ENCODE measurements around the gene PCDHA1.

The PCDHA1 gene

DNA sequence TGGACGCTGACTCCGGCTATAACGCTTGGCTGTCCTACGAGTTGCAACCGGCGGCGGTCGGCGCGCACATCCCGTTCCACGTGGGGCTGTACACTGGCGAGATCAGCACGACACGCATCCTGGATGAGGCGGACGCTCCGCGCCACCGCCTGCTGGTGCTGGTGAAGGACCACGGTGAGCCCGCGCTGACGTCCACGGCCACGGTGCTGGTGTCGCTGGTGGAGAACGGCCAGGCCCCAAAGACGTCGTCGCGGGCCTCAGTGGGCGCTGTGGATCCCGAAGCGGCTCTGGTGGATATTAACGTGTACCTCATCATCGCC lies 91.3 kb downstream of the PCDHA1 start:
- Histone ChIP-seq H3K36me3 (ENCODE audit: control insufficient read depth in 2 of 2, insufficient read depth in 2 of 2, low read length in 2 of 2) (no peaks in the 10 kb centered on the region), H3K4me1 (ENCODE audit: control insufficient read depth, insufficient read depth, low read length) (no peaks in the 10 kb centered on the region), H3K4me3 (ENCODE audit: low read length in 2 of 2) (no peak overlapping the region), H3K9ac (ENCODE audit: low read length in 2 of 2) (no peak overlapping the region), H3K9me3 (ENCODE audit: control insufficient read depth in 2 of 2, low read length in 2 of 2) (peaks cover 9 to 13% of the 10 kb centered on the region in 2 donors), H3K27me3 (ENCODE audit: control insufficient read depth in 1 of 2, insufficient read depth in 2 of 2, low read length in 2 of 2) (peaks cover 5 to 14% of the 10 kb centered on the region in 2 donors), H3K27ac (ENCODE audit: low read length) (no peak overlapping the region)

DNA sequence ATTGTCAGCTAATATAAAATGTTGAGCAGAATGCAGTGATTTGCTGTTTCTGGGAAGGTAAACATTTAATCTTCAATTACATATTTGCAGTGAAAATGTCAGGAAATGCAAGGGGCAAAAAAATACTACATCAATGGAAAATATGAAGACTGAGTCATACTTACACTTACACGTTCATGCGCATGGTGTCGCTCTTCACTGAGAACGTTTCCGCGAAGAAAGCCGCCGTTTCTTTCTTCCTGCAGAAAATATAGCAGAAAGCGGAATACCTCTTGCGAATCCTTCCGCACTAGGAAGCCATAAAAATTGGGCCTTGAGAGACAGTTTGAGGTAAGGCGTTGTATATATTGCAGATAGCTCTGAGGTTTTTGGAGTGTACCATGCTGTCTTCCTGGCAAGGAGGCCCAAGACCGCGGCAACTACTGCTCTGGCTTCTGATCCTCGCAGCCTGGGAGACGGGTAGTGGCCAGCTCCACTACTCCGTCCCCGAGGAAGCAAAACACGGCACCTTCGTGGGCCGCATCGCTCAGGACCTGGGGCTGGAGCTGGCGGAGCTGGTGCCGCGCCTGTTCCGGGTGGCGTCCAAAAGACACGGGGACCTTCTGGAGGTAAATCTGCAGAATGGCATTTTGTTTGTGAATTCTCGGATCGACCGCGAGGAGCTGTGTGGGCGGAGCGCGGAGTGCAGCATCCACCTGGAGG lies 96.1 kb downstream of the PCDHA1 start, which contains the start of gene PCDHA13:
Gene PCDHA13 (plus strand): TSS at position 236 of the 702 bp plus-strand sequence. CDS start 145 bp downstream, at position 381.
- Histone ChIP-seq H3K27me3 (ENCODE audit: control insufficient read depth in 1 of 2, insufficient read depth in 2 of 2, low read length in 2 of 2) (peaks cover 10 to 21% of the 10 kb centered on the region in 2 donors), H3K4me1 (ENCODE audit: control insufficient read depth, insufficient read depth, low read length) (no peaks in the 10 kb centered on the region), H3K27ac (ENCODE audit: low read length) (no peak within 1 kb of the TSS), H3K4me3 (ENCODE audit: low read length in 2 of 2) (peak within 1 kb of the TSS; percentile 17 to 49), H3K9ac (ENCODE audit: low read length in 2 of 2) (no peak within 1 kb of the TSS), H3K36me3 (ENCODE audit: control insufficient read depth in 2 of 2, insufficient read depth in 2 of 2, low read length in 2 of 2) (no peaks in the 10 kb centered on the region), H3K9me3 (ENCODE audit: control insufficient read depth in 2 of 2, low read length in 2 of 2) (peaks cover 14 to 15% of the 10 kb centered on the region in 2 donors)

DNA sequence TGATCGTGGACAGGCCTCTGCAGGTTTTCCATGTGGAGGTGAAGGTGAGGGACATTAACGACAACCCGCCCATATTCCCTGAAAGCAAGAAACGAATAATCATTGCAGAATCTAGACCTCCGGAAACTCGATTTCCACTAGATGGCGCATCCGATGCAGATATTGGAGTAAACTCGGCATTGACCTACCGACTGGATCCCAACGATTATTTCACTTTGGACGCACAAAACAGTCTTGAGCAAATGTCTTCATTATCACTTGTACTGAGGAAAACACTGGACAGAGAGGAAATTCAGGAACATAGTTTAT lies 96.6 kb downstream of the PCDHA1 start:
- Histone ChIP-seq H3K4me3 (ENCODE audit: low read length in 2 of 2) (peak overlapping the region in 1 of 2 donors; percentile 49), H3K9me3 (ENCODE audit: control insufficient read depth in 2 of 2, low read length in 2 of 2) (peaks cover 14 to 15% of the 10 kb centered on the region in 2 donors), H3K36me3 (ENCODE audit: control insufficient read depth in 2 of 2, insufficient read depth in 2 of 2, low read length in 2 of 2) (no peaks in the 10 kb centered on the region), H3K27ac (ENCODE audit: low read length) (no peak overlapping the region), H3K4me1 (ENCODE audit: control insufficient read depth, insufficient read depth, low read length) (no peaks in the 10 kb centered on the region), H3K27me3 (ENCODE audit: control insufficient read depth in 1 of 2, insufficient read depth in 2 of 2, low read length in 2 of 2) (peaks cover 10 to 17% of the 10 kb centered on the region in 2 donors), H3K9ac (ENCODE audit: low read length in 2 of 2) (no peak overlapping the region)

DNA sequence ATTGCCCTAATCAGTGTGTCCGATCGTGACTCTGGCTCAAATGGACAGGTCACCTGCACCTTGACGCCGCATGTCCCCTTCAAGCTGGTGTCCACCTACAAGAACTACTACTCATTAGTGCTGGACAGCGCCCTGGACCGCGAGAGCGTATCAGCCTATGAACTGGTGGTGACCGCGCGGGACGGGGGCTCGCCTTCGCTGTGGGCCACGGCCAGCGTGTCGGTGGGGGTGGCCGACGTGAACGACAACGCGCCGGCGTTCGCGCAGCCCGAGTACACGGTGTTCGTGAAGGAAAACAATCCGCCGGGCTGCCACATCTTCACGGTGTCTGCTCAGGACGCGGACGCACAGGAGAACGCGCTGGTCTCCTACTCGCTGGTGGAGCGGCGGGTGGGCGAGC lies 97.4 kb downstream of the PCDHA1 start:
- H3K4me3 ChIP-seq (ENCODE audit: low read length in 2 of 2) = no peak overlapping the region
- peaks cover 10 to 17% of the 10 kb centered on the region in 2 donors for H3K27me3 ChIP-seq (ENCODE audit: control insufficient read depth in 1 of 2, insufficient read depth in 2 of 2, low read length in 2 of 2)
- H3K36me3 ChIP-seq (ENCODE audit: control insufficient read depth in 2 of 2, insufficient read depth in 2 of 2, low read length in 2 of 2) = no peaks in the 10 kb centered on the region
- H3K4me1 ChIP-seq (ENCODE audit: control insufficient read depth, insufficient read depth, low read length) = no peaks in the 10 kb centered on the region
- H3K9ac ChIP-seq (ENCODE audit: low read length in 2 of 2) = no peak overlapping the region
- H3K27ac ChIP-seq (ENCODE audit: low read length) = no peak overlapping the region
- H3K9me3 ChIP-seq (ENCODE audit: control insufficient read depth in 2 of 2, low read length in 2 of 2) = peaks cover 14 to 15% of the 10 kb centered on the region in 2 donors

DNA sequence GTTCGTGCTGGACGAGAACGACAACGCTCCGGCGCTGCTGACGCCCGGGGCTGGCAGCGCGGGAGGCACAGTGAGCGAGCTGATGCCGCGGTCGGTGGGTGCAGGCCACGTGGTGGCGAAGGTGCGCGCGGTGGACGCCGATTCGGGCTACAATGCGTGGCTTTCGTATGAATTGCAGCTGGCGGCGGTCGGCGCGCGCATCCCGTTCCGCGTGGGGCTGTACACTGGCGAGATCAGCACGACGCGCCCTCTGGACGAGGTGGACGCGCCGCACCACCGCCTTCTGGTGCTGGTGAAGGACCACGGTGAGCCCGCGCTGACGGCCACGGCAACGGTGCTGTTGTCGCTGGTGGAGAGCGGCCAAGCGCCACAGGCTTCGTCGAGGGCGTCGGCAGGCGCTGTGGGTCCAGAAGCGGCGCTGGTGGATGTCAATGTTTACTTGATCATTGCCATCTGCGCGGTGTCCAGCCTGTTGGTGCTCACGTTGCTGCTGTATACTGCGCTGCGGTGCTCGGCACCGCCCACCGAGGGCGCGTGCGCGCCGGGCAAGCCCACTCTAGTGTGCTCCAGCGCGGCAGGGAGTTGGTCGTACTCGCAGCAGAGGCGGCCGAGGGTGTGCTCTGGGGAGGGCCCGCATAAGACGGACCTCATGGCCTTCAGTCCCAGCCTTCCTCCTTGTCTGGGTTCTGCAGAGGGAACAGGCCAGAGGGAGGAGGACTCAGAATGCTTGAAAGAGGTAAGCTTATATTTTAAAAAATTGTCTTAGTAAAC lies 98.2 kb downstream of the PCDHA1 start:
- no peaks in the 10 kb centered on the region for H3K36me3 ChIP-seq (ENCODE audit: control insufficient read depth in 2 of 2, insufficient read depth in 2 of 2, low read length in 2 of 2)
- H3K27ac ChIP-seq (ENCODE audit: low read length) = no peak overlapping the region
- no peak overlapping the region for H3K9ac ChIP-seq (ENCODE audit: low read length in 2 of 2)
- H3K9me3 ChIP-seq (ENCODE audit: control insufficient read depth in 2 of 2, low read length in 2 of 2) = peaks cover 14 to 15% of the 10 kb centered on the region in 2 donors
- H3K4me3 ChIP-seq (ENCODE audit: low read length in 2 of 2) = no peak overlapping the region
- H3K27me3 ChIP-seq (ENCODE audit: control insufficient read depth in 1 of 2, insufficient read depth in 2 of 2, low read length in 2 of 2) = peaks cover 10 to 17% of the 10 kb centered on the region in 2 donors
- no peaks in the 10 kb centered on the region for H3K4me1 ChIP-seq (ENCODE audit: control insufficient read depth, insufficient read depth, low read length)

DNA sequence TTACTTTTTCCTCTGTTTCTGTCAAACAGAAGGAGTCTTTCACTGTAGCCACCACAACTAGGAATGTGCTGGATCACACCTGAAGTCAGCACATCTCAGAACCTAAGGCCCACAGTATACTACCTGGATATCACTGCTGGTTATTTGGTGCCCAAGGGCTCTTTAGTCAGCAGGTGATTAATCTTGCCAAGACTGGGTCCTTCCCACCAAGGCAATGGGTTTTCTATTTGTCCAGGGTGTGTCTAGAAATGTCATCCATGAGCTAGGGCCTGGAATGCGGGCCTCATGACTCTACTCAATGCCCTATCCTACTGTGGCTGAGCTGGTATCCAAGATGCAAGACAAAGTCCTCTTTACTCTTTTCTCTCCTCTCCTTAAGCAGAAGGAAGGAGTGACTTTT lies 130.4 kb downstream of the PCDHA1 start:
- H3K36me3 ChIP-seq (ENCODE audit: control insufficient read depth in 2 of 2, insufficient read depth in 2 of 2, low read length in 2 of 2) = no peaks in the 10 kb centered on the region
- no peaks in the 10 kb centered on the region for H3K27me3 ChIP-seq (ENCODE audit: control insufficient read depth in 1 of 2, insufficient read depth in 2 of 2, low read length in 2 of 2)
- peaks cover 0 to 3% of the 10 kb centered on the region in 2 donors for H3K9me3 ChIP-seq (ENCODE audit: control insufficient read depth in 2 of 2, low read length in 2 of 2)
- H3K4me1 ChIP-seq (ENCODE audit: control insufficient read depth, insufficient read depth, low read length) = no peaks in the 10 kb centered on the region
- no peak overlapping the region for H3K27ac ChIP-seq (ENCODE audit: low read length)
- H3K4me3 ChIP-seq (ENCODE audit: low read length in 2 of 2) = no peak overlapping the region
- H3K9ac ChIP-seq (ENCODE audit: low read length in 2 of 2) = no peak overlapping the region

DNA sequence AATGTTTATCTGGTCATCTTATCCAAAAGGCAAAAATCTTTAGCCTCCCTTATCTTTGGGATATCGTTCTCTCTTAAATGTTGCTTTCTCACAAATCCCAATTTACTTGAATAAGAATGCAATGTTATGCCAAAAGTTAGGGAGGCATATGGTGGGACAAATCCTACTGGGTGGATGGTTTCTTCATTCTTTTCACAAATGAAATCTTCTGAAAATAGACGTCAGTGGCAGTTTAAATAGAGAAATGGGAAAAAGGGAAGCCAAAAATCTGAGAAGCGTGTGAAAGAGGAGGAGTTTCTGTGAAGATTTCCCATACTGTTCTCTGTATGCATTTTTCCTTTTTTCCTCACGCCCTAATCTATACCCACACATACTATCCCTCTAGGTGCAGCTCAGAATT lies 137.7 kb downstream of the PCDHA1 start:
- H3K9me3 ChIP-seq (ENCODE audit: control insufficient read depth in 2 of 2, low read length in 2 of 2) = no peaks in the 10 kb centered on the region
- peaks cover 23 to 25% of the 10 kb centered on the region in 2 donors for H3K27me3 ChIP-seq (ENCODE audit: control insufficient read depth in 1 of 2, insufficient read depth in 2 of 2, low read length in 2 of 2)
- no peak overlapping the region for H3K27ac ChIP-seq (ENCODE audit: low read length)
- no peak overlapping the region for H3K9ac ChIP-seq (ENCODE audit: low read length in 2 of 2)
- no peak overlapping the region for H3K4me3 ChIP-seq (ENCODE audit: low read length in 2 of 2)
- H3K4me1 ChIP-seq (ENCODE audit: control insufficient read depth, insufficient read depth, low read length) = peaks cover 19% of the 10 kb centered on the region
- no peaks in the 10 kb centered on the region for H3K36me3 ChIP-seq (ENCODE audit: control insufficient read depth in 2 of 2, insufficient read depth in 2 of 2, low read length in 2 of 2)

DNA sequence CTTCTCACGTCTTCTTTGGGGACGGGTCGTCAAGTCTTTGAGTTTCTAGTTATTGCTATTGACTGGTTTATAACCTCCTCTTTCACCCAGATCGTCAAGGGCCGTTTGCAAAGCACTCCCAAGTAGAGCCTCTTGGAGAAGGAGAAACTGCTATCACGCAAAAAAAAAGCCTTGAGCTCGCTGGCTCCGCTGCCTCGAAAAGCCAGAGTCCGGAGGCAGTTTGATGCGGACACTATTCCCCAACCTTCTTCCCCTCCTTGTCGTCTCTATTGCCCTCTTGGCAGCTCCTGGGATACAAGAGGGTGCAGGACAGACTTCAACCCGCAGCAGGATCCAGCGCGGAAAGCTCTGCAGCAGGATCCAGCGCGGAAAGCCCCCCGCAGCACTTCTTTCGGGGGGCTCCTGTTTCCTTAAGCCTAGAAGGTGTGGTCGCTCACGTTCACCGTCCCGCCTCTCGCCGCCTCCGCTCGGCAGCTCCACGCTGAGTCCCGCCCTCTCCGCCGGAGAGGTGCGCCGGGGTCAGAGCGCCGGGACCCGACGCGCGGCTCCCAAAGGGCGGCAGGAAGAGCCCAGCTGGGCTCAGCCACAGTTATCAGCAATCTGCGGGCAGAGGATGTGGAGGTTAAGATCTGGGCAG lies 140.0 kb downstream of the PCDHA1 start, which contains the start of gene PCDHAC1:
Gene PCDHAC1 (plus strand): TSS at position 494 of the 637 bp plus-strand sequence. CDS start 594 bp downstream, outside the sequence.
- H3K27me3 ChIP-seq (ENCODE audit: control insufficient read depth in 1 of 2, insufficient read depth in 2 of 2, low read length in 2 of 2) = peaks cover 25 to 30% of the 10 kb centered on the region in 2 donors

DNA sequence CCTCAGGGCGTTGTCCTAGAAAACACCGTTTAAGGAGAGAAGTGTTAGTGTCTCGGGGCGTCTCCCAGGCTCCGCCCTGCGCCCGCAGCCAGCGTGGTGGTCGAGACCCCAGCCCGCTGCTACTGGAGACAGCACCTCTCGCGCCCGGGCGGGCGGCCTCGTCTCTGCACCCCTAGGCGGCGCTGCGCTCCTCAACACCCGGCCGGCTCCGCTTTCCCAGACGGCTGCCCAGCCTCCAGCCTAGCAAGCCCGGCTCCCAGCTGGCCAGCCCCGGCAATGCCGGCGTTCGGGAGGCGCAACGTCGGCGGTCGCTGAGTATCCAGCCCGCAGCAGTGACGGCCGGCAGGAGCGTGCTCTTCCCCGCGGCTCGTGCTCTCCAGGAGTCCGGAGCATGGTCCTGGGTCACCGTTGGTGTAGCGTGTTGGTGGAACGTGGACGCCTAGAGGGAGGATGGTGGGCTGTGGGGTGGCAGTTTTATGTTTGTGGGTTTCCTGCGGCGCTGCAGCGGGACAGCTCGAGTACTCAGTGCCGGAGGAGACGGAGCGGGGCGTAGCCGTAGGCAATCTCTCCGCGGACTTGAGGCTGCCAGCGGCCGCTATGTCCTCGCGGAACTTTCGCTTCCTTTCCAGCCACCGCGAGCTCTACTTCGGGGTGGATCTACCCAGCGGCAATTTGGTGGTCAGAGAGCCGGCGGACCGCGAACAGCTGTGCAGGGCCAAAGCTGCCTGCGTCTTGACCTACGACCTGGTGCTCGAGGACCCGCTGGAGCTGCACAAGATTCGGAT lies 140.7 kb downstream of the PCDHA1 start:
- no peak overlapping the region for H3K27ac ChIP-seq (ENCODE audit: low read length)
- no peaks in the 10 kb centered on the region for H3K9me3 ChIP-seq (ENCODE audit: control insufficient read depth in 2 of 2, low read length in 2 of 2)
- H3K4me3 ChIP-seq (ENCODE audit: low read length in 2 of 2) = peak overlapping the region; percentile 73 to 75
- no peaks in the 10 kb centered on the region for H3K36me3 ChIP-seq (ENCODE audit: control insufficient read depth in 2 of 2, insufficient read depth in 2 of 2, low read length in 2 of 2)
- H3K27me3 ChIP-seq (ENCODE audit: control insufficient read depth in 1 of 2, insufficient read depth in 2 of 2, low read length in 2 of 2) = peaks cover 25 to 30% of the 10 kb centered on the region in 2 donors
- no peak overlapping the region for H3K9ac ChIP-seq (ENCODE audit: low read length in 2 of 2)
- H3K4me1 ChIP-seq (ENCODE audit: control insufficient read depth, insufficient read depth, low read length) = peaks cover 19% of the 10 kb centered on the region

More for the DNA sequence above, 140.0 kb downstream of the PCDHA1 start, which contains the start of gene PCDHAC1:
- no peaks in the 10 kb centered on the region for H3K9me3 ChIP-seq (ENCODE audit: control insufficient read depth in 2 of 2, low read length in 2 of 2)
- peaks cover 19% of the 10 kb centered on the region for H3K4me1 ChIP-seq (ENCODE audit: control insufficient read depth, insufficient read depth, low read length)
- H3K9ac ChIP-seq (ENCODE audit: low read length in 2 of 2) = no peak within 1 kb of the TSS
- no peak within 1 kb of the TSS for H3K27ac ChIP-seq (ENCODE audit: low read length)
- no peaks in the 10 kb centered on the region for H3K36me3 ChIP-seq (ENCODE audit: control insufficient read depth in 2 of 2, insufficient read depth in 2 of 2, low read length in 2 of 2)
- H3K4me3 ChIP-seq (ENCODE audit: low read length in 2 of 2) = peak within 1 kb of the TSS; percentile 73 to 75

DNA sequence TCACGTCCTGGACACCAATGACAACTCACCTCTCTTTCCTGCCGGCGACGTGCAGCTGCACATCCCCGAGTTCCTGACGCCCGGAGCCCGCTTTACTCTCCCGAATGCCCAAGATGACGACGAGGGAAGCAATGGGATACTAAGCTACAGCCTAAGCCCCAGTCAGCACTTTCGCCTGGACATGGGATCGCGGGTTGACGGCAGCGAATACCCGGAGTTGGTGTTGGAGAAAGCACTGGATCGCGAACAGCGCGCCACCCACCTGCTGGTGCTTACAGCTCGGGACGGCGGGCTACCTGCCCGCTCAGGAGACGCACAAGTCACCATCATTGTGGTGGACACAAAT lies 141.3 kb downstream of the PCDHA1 start:
- H3K9me3 ChIP-seq (ENCODE audit: control insufficient read depth in 2 of 2, low read length in 2 of 2) = no peaks in the 10 kb centered on the region
- H3K4me1 ChIP-seq (ENCODE audit: control insufficient read depth, insufficient read depth, low read length) = peaks cover 19% of the 10 kb centered on the region
- peak overlapping the region; percentile 73 to 75 for H3K4me3 ChIP-seq (ENCODE audit: low read length in 2 of 2)
- H3K9ac ChIP-seq (ENCODE audit: low read length in 2 of 2) = no peak overlapping the region
- H3K36me3 ChIP-seq (ENCODE audit: control insufficient read depth in 2 of 2, insufficient read depth in 2 of 2, low read length in 2 of 2) = no peaks in the 10 kb centered on the region
- no peak overlapping the region for H3K27ac ChIP-seq (ENCODE audit: low read length)
- peaks cover 25 to 30% of the 10 kb centered on the region in 2 donors for H3K27me3 ChIP-seq (ENCODE audit: control insufficient read depth in 1 of 2, insufficient read depth in 2 of 2, low read length in 2 of 2)
